GM11168 (cell line): ENCODE results near the gene WNT10A.

Experiments
- in situ Hi-C: fragments of 300-500 bp; cut with MboI; formaldehyde crosslinking; loops from one replicate; pipeline ENCODE4 v1.12.0; 2022; ENCODE audit warnings: low sequenced_read_pairs; ENCODE audit not compliant: unreplicated experiment

Gene WNT10A

GRCh38 chr2:218856896-218857243 lies 23.8 kb upstream of the WNT10A start:
- in situ Hi-C loops: no loop called here

GRCh38 chr2:218857371-218858137 lies 23.1 kb upstream of the WNT10A start:
- in situ Hi-C loops: no loop called here

- in situ Hi-C loops: no loop called here
Observed at GRCh38 chr2:218858138-218858445, 22.6 kb upstream of the WNT10A start.

GRCh38 chr2:218858671-218859555 lies 21.7 kb upstream of the WNT10A start:
- in situ Hi-C loops: no loop called here

- in situ Hi-C loops: no loop called here
Observed at GRCh38 chr2:218859556-218859987, 21.1 kb upstream of the WNT10A start, which contains the start of gene WNT6. TSS of gene WNT6 (plus strand) at chr2:218859805. CDS start at chr2:218860038, 233 bp downstream.

GRCh38 chr2:218859988-218860831 lies 20.4 kb upstream of the WNT10A start:
- in situ Hi-C loops: no loop called here

- in situ Hi-C loops: no loop called here
Observed at GRCh38 chr2:218860950-218861381, 19.7 kb upstream of the WNT10A start.

GRCh38 chr2:218861645-218862318 lies 18.9 kb upstream of the WNT10A start:
- in situ Hi-C loops: no loop called here

GRCh38 chr2:218863021-218863520 lies 17.6 kb upstream of the WNT10A start:
- in situ Hi-C loops: no loop called here

- in situ Hi-C loops: loop anchor here (5.0 kb wide), 1 partner anchor 37 kb away; no protein-coding TSS in a partner anchor
Observed at GRCh38 chr2:218865396-218865795, 15.3 kb upstream of the WNT10A start.

GRCh38 chr2:218865999-218866398 lies 14.7 kb upstream of the WNT10A start:
- in situ Hi-C loops: loop anchor here (5.0 kb wide), 1 partner anchor 36 kb away; no protein-coding TSS in a partner anchor

- in situ Hi-C loops: loop anchor here (5.0 kb wide), 1 partner anchor 34 kb away; no protein-coding TSS in a partner anchor
Observed at GRCh38 chr2:218867900-218868299, 12.8 kb upstream of the WNT10A start.

- in situ Hi-C loops: loop anchor here (5.0 kb wide), 1 partner anchor 33 kb away; no protein-coding TSS in a partner anchor
Observed at GRCh38 chr2:218869064-218869463, 11.6 kb upstream of the WNT10A start.

- in situ Hi-C loops: no loop called here
Observed at GRCh38 chr2:218870984-218871344, 9.7 kb upstream of the WNT10A start.

GRCh38 chr2:218871345-218872302 lies 9.0 kb upstream of the WNT10A start:
- in situ Hi-C loops: no loop called here

GRCh38 chr2:218872645-218873358 lies 7.8 kb upstream of the WNT10A start:
- in situ Hi-C loops: no loop called here

- in situ Hi-C loops: no loop called here
Observed at GRCh38 chr2:218873359-218874194, 7.1 kb upstream of the WNT10A start.
